GM21576 (cell line): ENCODE measurements around the gene C17orf50.
"Not testable (repeated sequence)": the region's sequence is repeated elsewhere in the genome, so short reads cannot be mapped to it uniquely, and the experiment has no call there.

Source experiments
- ATAC-seq: cut with Tn5 transposase; IDR thresholded peaks from one replicate; pipeline ENCODE4 v1.9.1; 2021; ENCODE audit warnings: mild to moderate bottlenecking, moderate library complexity; ENCODE audit not compliant: unreplicated experiment

The C17orf50 gene

DNA sequence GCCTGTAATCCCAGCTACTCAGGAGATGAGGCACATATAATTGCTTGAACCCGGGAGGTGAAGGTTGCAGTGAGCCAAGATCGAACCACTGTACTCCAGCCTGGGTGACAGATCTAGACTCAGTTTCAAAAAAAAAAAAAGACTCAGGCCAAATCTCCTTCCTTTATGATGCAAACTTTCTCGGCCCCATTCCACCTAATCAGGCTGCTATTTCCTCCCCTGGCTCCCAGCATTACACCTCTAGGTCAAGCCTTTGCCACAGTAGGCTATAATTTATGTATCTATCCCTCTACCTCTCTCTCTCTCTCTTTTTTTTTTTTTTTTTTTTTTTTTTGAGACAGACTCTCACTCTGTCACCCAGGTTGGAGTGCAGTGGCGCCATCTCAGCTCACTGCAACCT, 9.1 kb upstream of the C17orf50 start:
- not testable (repeated sequence) for ATAC-seq

- ATAC-seq = no peak
Measured at GRCh38 chr17:35752471-35752870, 8.2 kb upstream of the C17orf50 start.

DNA sequence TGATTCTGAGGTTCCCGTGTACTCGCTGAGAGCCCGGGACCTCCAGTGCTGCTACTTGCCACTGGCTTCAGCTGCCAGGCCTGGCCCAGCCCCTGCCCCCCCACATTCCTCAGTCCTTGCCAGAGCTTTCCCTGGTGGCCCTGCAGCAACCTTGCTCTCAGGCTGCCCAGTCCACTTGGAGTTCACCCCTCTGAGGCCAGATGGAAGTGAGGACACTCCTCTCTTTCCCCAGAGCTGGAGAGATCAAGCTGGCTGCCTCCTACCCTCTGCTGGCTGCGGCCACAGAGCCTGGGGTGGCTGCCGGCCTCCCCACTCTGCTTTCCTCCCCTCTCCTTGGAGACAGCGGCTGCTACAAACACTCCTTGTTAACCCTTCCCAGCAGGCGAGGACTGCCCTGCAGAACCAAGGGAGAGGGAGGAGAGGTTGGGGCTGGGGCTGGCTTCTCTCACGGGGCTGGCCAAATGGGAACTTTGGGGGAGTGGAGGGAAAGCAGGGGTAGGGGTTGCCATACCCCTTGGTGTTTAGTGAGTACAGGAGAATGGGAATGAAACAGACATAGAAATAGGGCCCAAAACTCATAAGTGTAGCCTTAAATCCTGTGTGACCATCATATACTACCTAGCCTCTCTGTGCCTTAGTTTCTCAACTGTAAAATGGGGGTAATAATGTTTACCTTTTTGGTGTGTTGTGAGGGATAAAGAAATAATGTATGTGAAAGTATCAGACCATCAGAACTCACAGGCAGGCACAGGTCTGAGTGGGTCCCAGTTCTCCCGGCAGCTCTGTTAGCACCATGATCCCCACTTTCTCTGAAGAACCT, 7.5 kb upstream of the C17orf50 start, which contains the start of gene GAS2L2:
GAS2L2 (minus strand) TSS at position 295 of the 820 bp plus-strand sequence. CDS start 389 bp downstream, outside the sequence.
- ATAC-seq = no peak

DNA sequence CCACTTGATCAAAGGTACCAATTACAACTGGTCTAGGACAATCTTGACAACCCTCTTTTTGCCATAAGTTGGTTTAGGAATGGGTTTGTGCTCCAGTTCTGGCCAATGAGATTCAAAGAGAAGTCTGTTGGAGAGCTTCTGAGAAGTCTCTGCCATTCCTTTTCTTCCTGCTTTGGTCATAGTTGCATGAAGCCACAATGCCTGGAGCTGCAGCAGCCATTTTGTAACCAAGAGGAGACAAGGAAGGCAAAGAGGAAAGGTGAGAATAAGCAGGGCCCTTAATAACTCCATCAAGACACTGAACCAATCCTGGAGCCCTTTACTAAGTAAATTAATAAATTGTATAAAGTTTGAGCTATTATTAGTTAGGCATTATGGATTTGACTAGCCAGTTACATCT, 3.4 kb upstream of the C17orf50 start:
- no peak for ATAC-seq

DNA sequence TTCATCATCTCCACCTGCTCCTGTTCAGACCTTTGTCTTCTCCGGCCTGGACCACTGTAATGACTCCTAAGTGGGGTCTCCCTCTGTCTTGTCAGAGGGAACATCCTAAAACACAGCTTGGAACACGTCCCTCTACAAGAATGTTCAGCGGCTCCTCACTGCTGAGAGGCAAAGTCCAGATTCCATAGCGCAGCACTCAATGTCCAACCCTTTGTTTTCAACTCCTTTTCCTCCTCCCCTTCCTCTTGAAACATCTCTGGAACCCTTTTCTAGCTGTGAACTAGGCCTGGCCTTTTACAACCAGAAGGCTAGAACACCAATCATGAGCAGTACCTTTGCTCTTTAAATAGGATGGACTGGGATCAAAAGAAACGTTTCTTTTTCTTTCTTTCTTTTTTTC, 914 bp downstream of the C17orf50 start:
- ATAC-seq = no peak

DNA sequence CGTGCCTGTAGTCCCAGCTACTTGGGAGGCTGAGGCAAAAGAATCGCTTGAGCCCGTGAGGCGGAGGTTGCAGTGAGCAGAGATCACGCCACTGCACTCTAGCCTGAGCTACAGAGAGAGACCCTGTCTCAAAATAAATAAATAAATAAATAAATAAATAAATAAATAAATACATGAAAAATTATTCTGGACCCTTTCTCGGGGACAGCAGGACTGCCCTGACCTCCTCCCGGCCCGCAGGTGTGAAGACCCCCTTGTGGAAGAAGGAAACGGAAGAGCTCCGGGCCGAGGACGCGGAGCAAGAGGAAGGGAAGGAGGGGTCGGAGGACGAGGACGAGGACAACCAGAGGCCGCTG, 3.1 kb downstream of the C17orf50 start:
- ATAC-seq = no peak

GRCh38 chr17:35764123-35764991, 3.7 kb downstream of the C17orf50 start:
- peak; percentile 63 for ATAC-seq

GRCh38 chr17:35765086-35765710, 4.5 kb downstream of the C17orf50 start:
- ATAC-seq = no peak

GRCh38 chr17:35765756-35766488, 5.2 kb downstream of the C17orf50 start:
- no peak for ATAC-seq

GRCh38 chr17:35766489-35766877, 5.8 kb downstream of the C17orf50 start:
- ATAC-seq = no peak

GRCh38 chr17:35766903-35767510, 6.3 kb downstream of the C17orf50 start:
- no peak for ATAC-seq

GRCh38 chr17:35768797-35769196, 8.1 kb downstream of the C17orf50 start:
- ATAC-seq = no peak

GRCh38 chr17:35769895-35770486, 9.3 kb downstream of the C17orf50 start:
- ATAC-seq = no peak

DNA sequence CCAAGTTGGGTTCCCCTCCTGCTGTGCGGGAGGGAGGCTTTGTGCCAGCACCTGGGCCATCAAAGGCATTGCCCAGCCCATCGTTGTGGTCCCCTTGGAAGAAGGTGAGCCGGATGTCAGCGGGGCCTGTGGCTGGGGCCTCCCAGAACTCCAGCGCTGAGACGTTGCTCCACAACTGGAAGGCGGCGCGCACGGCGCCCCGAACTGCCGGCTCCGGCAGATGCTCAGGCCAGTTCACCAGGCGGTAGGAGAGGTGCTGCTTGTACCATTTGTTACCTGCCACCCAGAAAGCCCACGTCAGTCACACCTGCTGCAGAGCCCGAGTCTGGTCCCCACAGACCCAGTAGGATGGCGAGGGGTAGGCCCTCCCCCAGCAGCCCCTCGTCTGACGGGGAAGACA, 12.4 kb downstream of the C17orf50 start:
- no peak for ATAC-seq

DNA sequence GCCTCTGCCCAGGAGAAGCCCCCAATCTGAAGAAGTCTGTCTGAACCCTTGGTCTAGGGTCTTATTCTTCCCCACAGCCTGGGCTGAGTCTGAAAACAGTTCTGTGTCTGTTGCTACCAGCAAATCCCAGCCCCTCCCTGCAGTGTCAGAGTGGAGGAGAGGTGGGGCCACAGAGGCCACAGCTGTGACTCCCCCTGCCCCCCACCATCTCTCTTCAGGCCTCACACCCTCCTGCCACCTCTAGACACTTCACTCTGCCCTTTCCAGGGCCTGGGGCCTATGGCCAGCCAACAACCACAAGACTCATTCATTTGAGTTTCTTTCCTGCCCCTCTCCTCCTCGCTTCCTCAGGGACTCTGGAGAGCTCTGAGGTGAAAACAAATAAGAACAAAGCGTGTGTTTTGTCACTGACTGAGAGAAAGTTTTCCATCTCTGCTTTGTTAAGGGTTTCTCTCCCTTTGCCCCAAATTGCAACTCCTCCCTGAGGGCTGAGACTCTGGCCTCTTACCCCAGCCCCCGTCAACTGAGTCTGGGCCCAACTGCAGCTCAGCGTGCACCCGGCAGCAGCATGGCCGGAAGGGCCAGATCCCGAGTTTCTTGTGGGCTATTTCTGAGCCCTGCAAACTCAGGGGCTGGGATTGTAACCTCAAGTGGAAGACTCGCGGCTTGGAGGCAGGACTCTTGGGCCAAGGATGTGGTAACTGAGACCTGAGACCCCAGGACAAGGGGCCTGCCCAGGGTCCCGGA, 13.2 kb downstream of the C17orf50 start:
- ATAC-seq = no peak

- ATAC-seq = no peak
Measured at GRCh38 chr17:35774499-35774898, 13.8 kb downstream of the C17orf50 start.

DNA sequence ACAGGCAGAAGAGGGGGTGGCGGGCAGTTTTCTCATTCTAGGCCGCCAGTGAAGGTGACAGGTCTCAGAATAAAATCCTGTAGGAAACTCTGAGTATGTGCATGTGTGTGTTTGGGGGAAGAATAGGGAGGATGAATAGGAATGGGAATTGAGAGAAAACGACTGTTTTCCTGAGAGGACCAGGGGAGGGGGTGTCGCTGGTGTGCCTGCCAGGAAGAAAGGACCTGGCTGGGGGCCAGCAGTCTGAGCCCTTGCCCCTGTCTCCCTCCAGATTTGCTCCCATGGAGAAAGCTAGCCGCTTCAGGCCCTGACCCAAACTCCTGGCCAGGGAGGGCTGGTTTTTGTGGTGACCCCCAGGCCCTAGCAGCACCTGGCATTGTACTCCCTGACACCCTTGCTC, 14.4 kb downstream of the C17orf50 start:
- ATAC-seq = no peak

DNA sequence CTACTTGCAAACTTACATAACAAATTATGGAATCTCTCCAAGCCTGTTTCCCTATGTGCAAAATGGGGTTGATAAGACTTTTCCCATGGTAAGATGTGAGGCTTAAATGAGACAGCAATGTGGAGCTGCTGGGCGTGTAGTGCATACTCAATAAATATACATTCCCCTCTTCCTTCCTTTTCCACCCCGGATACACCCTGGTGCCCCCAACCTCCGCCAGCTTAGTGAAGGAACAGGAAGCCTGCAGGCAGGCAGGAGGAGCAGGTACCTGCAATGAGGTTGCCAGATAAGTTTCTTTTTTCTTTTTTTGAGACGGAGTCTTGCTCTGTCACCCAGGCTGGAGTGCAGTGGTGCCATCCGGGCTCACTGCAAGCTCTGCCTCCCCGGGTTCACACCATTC, 14.9 kb downstream of the C17orf50 start:
- ATAC-seq = no peak

DNA sequence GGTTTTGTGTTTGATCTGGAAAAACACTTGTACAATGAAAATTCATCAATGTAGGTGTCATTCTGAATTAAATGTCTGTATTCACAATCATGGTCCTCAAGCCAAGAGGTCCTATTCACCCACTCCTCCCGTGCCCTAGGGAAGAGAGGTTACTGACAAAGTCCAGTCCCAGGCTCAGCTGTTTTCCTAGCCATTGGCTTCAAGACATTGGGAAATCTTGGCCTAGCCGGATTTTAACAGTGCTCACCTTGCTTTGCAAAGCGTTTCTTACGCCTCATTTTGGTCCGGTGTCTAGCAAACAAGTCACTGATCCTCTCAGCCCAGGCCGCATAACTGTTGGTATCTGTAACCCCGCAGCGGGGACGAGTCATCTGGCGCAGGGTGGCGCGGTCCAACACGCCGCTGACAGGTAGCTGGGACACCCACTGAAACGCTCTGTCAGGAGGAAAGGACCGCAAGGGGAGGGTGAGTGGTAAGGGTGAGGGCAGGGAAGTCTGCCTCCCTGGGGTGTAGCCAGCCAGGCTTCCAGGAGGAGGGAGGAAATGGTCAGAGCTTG, 18.0 kb downstream of the C17orf50 start:
- ATAC-seq = no peak
